ENCODE results near the gene SMC6.

DNA sequence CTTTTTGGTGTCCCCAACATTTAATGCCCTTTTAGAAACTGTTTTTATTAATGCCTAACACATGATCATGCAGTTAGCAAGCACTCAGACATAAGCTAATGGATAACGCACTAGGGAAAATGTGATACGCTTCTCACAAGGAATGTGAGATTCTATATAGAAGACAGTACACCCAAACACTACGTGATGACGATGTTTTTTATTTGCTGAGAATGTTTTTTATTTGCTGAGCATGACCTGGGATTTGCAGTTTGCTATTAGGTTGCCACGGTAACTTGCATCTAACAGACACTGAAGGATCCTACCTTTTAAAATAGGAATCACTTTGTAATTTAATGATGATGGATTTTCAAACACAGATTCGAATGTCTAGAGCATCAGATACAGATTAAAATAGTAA lies 4.9 kb downstream of the SMC6 start:
- TF ChIP-seq POLR2A (IDR thresholded peaks at IDR 0.05), result no peak
- TF ChIP-seq, protein P1, sequence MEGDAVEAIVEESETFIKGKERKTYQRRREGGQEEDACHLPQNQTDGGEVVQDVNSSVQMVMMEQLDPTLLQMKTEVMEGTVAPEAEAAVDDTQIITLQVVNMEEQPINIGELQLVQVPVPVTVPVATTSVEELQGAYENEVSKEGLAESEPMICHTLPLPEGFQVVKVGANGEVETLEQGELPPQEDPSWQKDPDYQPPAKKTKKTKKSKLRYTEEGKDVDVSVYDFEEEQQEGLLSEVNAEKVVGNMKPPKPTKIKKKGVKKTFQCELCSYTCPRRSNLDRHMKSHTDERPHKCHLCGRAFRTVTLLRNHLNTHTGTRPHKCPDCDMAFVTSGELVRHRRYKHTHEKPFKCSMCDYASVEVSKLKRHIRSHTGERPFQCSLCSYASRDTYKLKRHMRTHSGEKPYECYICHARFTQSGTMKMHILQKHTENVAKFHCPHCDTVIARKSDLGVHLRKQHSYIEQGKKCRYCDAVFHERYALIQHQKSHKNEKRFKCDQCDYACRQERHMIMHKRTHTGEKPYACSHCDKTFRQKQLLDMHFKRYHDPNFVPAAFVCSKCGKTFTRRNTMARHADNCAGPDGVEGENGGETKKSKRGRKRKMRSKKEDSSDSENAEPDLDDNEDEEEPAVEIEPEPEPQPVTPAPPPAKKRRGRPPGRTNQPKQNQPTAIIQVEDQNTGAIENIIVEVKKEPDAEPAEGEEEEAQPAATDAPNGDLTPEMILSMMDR (IDR thresholded peaks at IDR 0.05), result no peak
